NCI-H748 (cell line): ENCODE results near the gene LRIT3.

Experiments
- DNase-seq: peaks from one replicate; lab custom pipeline; 2025; ENCODE audit not compliant: unreplicated experiment; lab: John Stamatoyannopoulos, UW

The LRIT3 gene, protein sequence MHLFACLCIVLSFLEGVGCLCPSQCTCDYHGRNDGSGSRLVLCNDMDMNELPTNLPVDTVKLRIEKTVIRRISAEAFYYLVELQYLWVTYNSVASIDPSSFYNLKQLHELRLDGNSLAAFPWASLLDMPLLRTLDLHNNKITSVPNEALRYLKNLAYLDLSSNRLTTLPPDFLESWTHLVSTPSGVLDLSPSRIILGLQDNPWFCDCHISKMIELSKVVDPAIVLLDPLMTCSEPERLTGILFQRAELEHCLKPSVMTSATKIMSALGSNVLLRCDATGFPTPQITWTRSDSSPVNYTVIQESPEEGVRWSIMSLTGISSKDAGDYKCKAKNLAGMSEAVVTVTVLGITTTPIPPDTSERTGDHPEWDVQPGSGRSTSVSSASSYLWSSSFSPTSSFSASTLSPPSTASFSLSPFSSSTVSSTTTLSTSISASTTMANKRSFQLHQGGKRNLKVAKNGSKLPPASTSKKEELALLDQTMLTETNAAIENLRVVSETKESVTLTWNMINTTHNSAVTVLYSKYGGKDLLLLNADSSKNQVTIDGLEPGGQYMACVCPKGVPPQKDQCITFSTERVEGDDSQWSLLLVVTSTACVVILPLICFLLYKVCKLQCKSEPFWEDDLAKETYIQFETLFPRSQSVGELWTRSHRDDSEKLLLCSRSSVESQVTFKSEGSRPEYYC

GRCh38 chr4:109847896-109848442 is at the start of gene LRIT3:
LRIT3 (plus strand) TSS chr4:109848107; CDS start chr4:109848202, 95 bp downstream.
- no peak for DNase-seq

DNA sequence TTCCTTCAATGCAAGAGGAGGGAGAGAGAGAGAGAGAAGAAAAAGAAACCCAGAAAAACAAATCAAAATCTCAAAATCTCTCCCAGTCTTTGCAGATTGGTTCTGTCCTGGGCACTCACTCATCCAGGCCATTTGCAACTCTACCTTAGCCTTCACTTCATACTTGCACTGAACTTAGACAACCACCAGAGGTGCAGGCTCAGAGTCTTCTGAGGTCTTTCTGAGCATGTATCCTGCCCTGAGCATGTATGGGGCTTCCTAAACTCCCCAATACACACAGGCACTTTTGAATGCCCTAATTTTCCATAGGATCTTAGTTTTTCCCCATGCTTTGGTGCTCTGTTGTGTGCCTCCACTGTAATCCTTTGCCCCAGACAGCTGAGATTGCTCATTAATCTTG is 49.0 kb upstream of the LRIT3 start:
- DNase-seq, result no peak

DNA sequence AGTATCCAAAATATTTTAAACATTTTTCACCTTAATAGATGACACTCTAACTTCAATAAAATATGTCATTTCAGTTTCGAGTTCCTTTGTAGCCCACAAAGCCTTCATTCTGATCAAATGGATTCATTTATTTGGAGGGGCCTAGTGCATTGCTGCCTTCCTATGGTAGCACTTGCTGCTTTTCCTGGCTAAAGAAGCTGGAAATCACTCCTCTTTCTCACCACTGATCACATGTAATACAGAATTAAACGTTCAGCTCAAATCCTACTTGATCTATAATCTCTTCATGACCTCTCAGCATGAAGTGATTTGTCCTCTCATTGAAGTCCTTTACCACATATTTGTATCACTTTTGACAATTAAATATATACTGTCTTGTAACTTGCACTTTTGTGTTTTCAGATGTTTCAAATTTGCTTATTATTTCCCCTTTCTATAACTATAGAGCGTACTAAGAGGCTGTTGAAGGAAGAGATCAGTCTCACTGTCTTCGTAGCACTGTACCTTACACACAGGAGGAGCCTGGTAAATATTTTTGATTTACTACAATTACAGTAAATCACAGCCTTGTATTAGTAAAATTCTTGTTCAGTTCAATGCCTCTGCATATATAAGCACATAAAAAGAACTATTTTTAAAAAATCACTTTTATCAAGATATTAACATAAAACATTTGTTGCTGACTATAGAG is 46.7 kb upstream of the LRIT3 start:
- DNase-seq, result no peak

GRCh38 chr4:109801895-109802319 is 46.0 kb upstream of the LRIT3 start, which contains the start of gene CFI:
CFI (minus strand) TSS chr4:109801999; CDS start chr4:109801971, 28 bp downstream.
- DNase-seq, result peak; percentile 2

DNA sequence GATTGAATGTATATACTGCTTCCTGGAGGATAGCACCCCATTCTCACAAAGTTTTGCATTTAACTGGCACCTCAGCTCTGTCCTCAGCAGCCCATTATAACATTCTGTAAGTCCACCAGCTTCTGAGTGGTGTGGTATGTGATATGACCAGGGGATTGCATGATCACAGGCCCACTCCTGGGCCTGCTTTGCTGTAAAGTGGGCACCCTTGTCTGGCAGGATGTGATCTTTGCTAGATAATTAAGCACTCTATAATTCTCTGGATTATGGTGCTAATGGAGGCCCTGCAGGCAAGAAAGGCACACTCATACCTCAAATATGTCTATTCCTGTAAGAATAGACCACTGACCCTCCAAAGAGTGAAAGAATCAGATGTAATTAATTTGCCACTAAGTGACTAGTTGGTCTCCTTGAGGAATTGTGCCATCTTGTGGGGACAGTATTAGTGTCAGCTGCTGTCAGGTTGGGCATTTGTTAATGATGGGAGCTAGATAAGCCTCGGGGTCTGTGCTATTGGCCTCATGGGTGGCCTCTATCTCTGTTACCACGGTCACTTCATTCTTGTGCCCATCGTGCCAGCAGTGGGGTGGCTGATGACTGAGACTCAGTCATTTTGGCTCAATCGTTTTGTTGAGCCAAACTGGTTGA is 43.9 kb upstream of the LRIT3 start:
- peak; percentile 66 for DNase-seq

- DNase-seq, result no peak
Observed at GRCh38 chr4:109809655-109810054, 38.3 kb upstream of the LRIT3 start.

DNA sequence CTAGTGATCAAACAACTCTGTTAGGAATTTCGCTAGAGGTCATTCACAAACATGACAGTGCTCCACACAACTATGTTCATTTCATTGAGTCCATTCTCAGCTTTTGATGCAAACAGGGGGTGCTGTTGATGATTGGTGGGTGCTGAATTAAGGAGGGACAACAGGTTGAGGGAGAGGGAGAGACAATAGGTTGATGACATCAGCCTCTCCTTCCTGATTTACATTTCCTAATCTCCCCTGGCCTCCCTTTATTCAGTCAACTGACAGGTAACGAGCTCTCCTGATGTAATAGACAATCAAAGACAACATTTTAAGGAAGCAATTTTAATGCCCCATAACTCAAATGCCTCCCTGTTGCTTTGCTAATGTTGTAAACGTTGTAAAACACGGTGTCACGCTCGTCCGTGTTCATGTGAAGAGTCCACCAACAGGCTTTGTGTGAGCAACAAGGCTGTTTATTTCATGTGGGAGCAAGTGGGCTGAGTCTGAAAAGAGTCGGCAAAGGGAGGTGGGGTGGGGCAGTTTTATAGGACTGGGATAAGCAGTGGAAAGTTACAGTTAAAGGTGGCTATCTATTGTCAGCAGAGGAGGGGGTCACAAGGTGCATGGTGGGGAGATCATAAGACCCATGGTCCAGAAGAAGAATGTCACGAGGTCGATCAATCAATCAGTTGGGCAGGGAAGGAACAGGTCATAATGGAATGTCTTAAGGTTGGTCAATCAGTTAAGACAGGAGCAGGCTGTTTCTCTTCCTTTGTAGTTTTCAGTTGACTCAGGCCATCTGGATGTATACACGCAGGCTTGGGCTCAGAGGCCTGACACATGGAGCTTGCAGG is 37.1 kb upstream of the LRIT3 start:
- DNase-seq, result no peak

GRCh38 chr4:109811707-109812106 is 36.2 kb upstream of the LRIT3 start:
- DNase-seq, result no peak

DNA sequence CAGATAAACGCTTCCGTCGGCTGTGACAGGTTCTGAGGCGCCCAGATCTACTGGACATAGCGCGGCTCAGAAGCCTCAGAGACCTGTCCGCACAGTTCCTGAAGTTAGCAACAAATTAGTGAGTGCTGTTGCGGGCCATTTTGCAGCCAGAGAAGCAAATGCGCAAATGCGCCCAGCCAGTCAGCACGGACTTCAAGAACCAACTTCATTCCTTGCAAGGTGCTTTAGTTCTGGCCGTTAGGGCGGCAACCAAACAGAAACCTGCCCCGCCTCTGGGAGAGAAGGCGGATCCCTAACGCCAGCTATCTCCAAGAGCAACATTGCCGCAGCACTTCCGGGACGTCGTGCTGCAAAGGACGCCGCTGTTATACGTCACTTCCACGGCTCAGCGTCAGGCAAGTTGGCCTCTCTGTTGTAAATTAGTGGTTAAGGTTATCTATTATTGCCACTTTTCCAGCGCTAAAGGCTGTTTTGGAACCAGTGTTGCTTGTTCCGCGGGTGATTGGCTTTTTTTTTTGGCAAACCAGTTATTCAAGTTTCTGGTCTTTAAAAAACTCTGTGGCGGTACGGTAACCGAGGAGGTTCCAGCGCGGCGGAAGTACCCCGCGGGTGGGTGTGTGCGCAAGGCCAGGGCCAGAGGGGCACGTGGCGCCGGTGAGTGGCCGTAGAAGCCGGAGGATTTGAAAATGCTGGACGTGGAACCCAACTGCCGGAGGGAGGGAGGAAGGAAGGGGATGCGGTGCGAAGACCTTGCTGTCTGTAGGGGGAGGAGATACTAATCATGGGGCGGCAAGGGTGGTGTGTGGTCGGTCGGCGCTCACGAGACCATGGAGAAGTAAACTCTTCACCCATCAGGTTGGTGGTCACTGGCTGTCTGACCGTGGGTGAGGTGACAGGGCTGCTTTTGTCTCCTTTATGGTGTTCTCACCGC is 32.5 kb upstream of the LRIT3 start, which contains the start of gene GAR1:
TSS of gene GAR1 (plus strand) at position 612 of the 931 bp plus-strand sequence. CDS start 403 bp downstream, outside the sequence.
- peak; percentile 91 for DNase-seq

DNA sequence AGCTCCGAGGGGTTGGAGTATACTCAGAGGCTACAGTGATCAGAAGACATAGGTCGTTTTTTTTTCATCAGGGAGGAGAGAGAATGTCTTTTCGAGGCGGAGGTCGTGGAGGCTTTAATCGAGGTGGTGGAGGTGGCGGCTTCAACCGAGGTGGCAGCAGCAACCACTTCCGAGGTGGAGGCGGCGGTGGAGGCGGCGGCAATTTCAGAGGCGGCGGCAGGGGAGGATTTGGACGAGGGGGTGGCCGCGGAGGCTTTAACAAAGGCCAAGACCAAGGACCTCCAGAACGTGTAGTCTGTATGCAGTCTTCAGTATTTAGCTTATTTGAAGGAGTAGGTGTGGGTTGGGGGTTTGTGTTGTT is 31.8 kb upstream of the LRIT3 start:
- no peak for DNase-seq

DNA sequence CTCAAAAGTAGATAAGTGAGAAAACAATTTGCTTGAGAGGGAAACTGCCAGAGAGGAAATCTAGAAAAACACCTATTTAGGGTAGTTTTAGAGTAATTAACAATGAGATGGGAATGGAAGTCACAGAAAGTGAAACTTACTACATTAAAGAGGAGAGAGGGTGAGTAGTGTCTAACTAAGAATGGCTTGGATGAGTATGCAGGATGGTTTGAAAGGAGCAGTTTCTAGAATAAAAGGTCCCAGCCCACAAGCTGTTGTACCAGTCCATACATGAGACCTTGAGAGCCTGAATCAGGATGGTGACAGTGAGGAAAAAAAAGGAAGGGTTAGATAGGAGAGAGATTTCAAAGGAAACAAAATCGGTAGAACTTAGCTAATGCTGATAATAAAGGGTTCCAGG is 31.0 kb upstream of the LRIT3 start:
- no peak for DNase-seq

GRCh38 chr4:109818268-109818667 is 29.6 kb upstream of the LRIT3 start:
- no peak for DNase-seq

- no peak for DNase-seq
Observed at GRCh38 chr4:109820563-109820962, 27.3 kb upstream of the LRIT3 start.

GRCh38 chr4:109821185-109821584 is 26.7 kb upstream of the LRIT3 start:
- no peak for DNase-seq

DNA sequence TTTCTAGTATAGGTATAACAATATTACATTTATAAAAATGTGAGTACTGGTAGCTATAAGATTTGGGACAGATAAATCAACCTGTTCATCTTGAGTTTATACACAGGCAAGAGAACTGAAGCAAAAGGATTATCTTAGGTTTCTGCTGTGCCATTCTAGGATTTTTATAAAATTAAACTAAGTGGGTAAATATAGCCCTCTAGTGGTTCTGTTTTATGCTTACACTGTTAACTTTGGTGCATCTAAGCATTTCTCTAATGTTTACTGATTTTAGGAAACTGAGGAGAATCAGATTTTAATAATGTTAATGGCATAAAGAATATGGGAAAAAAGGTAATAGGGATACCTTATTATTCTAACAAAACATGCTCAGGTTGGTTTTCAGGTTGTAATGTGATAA is 21.2 kb upstream of the LRIT3 start:
- DNase-seq, result peak; percentile 8

- DNase-seq, result no peak
Observed at GRCh38 chr4:109827672-109828071, 20.2 kb upstream of the LRIT3 start, which contains the start of gene RRH. RRH (plus strand) TSS chr4:109827972; CDS start chr4:109828028, 56 bp downstream.

DNA sequence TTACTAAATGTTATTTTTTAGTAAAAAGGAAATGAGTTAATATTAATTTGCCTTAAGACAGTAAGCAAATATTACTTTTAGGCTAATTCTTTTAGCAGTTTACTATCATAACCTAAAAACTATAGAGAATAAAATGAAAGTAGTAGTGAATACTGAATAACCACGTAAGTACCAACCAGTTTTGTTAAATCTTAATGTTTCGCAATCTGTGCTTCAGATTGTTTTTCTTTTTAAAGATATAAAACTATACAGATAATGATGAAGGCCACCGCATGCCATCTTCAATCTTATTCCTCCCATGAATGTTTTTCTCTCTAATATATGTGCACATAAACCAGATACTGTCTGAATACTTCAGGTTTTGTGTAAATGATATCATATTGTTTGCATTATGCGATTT is 14.2 kb upstream of the LRIT3 start:
- DNase-seq, result no peak

- no peak for DNase-seq
Observed at GRCh38 chr4:109836985-109837384, 10.9 kb upstream of the LRIT3 start.
